Measurements from ENCODE around the gene PASK. TPM values are rescaled to one million over a fixed set of nuclear protein-coding genes. Genes with fewer than 3 reads are reported as not detected.

PASK gene
- total RNA-seq, 1 donor from 2014 or later, result 5.8 TPM

DNA sequence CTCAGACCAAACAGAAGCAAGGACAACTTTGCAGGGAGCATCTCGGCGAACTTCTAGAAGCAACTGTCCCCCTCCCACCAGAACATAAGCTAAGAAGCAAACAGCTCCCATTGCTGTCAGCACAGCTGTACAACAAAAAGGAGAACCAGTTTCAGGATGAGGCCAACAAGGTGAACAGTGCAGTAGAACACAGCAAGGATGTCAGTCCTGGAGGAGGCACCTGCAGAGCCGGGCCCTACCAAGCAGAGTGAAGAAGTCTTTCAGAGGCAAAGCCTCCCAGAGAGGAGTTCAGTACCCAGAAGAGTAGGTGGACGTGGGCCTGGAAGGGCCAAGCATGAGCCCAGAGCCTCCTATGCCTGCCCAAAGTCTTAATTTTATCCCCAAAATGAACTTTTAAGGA, 1.0 kb downstream of the PASK start:
- DNase-seq (ENCODE audit: low read depth in 2 of 2), result no peak

DNA sequence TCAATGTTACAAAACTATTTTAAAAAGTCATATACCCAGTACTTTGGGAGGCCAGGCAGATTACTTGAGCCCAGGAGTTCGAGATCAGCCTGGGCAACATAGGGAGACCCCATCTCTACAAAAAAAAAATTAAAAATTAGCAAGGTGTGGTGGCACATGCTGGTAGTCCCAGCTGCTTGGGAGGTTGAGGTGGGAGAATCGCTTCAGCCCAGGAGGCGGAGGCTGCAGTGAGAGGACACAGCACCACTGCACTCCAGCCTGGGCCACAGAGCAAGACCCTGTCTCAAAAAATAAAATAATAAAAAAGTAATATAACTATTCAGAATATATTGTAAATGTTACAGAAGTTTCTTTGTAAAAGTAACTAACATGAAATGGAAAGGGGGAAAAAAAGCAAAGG, 1.9 kb downstream of the PASK start:
- DNase-seq (ENCODE audit: low read depth in 2 of 2), result no peak

DNA sequence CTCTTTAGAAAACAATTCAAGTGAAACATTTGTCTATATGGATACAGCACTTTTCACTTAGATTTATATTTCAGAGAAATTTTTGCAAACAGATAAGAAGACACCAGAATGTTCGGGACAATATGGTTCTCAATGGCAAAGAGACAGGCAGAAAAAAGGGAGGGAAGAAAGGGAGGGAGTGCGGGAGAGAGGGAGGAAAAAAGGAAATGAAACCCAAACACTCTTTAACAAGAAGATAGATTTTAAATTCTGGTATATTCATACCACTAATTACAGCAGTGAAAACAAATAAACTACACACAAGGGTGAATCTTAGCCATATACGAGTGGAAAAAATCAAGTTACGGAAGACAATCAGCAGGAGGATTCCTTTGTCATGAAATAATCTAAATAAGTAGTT, 3.0 kb downstream of the PASK start:
- DNase-seq (ENCODE audit: low read depth in 2 of 2), result no peak

DNA sequence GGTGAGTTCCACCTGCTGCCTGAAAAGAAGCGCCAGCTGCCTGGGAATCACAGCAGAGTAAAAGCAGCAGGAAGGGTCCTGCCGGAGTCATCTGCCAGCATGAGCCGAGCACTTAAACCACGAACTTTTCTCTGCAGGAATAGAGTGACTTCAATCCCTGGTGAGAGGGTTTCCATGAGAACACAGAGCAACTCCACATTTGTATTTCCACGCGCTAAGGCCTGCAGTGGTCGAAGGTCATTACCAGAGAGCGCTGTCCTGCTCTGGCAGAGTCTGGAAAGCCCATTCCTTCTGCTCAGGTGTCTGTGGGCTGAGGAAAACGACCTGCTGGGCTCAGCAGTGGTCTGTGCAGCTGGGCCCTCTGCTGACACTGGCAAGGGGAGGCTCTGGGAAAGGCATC, 6.7 kb downstream of the PASK start:
- no peak for DNase-seq (ENCODE audit: low read depth in 2 of 2)

DNA sequence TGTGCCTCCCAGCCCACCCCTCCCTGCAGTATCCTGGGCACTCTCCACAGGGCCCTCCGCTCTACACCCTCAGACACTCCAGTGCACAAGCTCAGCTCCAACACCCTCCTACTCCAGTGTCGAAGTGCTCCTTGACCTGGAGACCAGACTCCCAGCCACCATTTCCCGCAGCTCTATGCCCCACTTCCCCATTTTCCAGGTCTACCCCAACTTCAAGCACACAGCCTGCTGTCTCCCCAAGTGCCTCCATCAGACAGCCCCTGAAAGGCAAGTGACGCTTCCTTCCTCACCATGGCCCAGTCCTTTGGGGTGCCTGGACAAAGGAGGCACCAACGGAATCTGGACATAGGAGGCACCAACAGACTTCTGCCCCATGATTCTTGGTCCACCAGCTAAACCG, 7.2 kb downstream of the PASK start:
- no peak for DNase-seq (ENCODE audit: low read depth in 2 of 2)

DNA sequence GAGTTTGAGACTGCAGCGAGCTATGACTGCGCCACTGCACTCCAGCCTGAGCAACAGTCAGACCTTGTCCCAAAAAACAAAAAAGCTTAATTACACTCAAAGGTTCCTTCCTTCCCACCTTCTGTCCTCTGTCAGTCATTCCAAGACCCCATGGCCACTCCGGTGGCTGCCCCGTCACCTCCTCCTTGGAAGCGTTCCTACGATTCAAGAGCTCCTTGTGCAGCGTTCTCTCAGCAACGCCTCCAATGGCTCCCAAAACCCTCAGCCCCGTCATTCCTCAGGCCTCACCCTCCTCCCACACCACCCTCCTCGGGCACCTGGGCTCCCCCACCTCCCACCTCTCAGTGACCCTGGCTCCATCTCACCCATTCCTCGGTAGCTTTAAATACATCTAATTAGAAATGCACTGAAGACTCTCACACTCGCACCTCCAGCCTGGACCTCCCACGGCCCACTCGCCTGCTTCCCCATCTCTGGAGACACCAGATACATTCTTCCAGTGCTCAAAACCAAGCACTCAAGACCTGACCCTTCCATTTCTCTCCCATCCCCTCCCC, 8.0 kb downstream of the PASK start:
- DNase-seq (ENCODE audit: low read depth in 2 of 2), result no peak

DNA sequence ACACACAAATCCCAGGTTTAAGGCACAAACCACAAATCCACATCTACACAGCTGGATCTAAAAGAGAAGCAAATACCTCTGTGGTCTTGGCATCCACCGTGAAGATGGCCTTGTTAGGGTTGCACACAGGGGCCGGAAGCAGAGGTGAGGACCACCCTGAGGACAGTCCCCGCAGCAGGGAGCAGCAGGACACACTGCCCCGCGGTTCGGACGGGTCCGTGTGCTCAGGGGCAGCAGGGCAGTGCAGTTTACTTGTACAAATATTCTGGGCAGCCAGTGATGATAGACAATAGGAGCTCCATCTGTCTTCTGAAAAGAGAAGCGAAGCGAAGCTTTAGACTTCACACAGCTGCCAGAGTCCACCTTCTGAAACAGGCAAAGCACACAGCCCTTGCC, 8.8 kb downstream of the PASK start:
- DNase-seq (ENCODE audit: low read depth in 2 of 2), result no peak

DNA sequence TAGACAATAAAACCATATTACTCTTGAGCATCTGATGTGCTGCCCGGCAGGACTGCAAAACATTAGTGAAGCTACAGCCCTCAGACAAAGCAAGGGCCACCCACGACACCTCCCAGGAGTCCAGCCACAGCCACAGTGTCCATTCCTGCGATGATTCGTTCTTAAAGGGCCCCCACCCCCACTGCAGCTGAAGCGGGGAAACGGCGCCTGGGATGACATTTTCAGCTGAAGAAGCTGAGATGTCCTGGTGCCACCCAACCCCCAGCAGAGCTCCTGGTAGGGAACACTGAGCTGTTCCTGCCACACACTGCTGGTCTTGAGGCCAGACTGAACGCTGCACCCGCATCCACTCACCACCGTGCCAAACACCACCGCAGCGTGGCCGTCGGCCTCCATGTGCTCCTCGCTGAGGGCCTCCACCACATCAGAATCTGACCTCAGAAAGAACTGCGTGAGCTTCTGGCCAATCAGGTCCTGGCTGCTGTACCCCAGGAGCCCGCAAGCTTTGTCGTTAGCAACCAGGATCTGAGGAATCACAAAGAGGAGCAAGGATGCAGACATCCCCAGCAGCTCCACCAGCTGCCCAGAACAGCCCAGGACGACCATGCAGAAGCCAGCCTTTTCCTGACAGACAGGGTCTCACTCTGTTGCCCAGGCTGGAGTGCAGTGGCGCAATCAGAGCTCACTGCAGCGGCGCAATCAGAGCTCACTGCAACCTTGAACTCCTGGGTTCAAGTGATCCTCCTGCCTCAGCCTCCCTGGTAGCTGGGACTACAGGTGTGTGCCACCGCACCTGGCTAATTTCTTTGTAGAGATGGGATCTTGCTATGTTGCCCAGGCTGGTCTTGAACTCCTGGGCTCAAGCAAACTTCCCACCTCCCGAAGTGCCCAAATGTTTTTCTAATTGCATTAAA, 9.5 kb downstream of the PASK start:
- DNase-seq (ENCODE audit: low read depth in 2 of 2), result no peak

DNA sequence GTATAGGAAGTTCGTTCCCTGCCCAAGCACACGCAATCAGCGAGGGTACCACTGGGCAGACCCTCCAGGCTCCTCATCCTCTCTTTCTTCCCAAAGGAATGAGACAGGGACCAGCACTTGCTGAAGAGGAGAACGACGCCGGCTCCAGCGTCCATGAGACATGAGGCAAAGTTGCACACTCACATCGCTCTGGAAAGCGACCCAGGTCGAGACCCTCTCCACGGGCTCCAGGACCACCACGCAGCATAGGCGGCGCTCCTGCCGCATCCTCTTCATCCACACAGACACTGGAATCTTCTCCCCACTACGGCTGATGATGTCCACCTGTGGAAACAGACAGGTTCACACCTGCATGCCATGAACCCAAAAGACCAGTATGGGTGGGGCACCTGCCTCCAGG, 10.8 kb downstream of the PASK start:
- DNase-seq (ENCODE audit: low read depth in 2 of 2), result no peak

DNA sequence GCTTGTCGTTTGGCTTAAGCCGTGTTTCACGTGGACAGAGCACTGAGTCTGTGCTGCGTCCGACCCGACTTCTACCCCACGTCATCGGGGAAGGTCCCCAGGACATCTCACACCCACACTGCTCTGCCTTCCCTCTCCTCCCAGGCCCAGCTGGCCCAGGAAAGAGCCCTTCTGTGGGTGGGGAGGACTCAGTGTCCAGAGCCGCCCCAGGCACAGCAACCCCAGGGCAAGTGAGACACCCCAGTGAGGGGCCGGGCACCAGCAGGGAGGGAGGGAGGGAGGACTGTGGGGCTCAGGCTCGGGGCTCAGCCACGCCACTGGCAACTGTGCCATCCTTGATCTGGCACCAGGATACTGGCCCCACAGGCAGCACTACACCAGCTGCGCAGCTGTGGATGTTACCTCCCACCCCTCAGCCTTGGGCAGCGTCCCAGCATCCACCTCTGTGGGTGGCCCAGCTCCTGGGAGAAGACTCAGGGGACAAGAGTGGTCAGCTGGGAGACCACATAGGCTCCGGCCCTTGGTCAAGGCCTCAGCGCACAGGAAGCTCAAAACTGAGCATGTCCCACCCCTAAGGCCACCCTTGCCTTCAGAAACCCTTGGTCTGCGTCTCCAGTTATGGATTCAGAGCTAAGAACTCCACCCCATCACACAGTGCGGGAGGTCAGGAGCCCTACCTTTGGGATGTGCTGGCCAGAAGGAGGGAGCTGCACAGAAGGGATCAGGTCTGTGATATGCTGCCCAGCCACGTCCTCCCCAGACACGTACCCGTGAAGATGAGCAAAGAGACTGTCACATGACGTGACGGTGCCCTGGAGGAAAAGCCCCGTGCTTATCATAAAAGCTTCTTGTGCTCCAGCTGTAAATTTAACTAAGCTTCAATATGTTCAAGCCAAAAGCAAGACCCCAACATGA, 11.7 kb downstream of the PASK start:
- no peak for DNase-seq (ENCODE audit: low read depth in 2 of 2)

DNA sequence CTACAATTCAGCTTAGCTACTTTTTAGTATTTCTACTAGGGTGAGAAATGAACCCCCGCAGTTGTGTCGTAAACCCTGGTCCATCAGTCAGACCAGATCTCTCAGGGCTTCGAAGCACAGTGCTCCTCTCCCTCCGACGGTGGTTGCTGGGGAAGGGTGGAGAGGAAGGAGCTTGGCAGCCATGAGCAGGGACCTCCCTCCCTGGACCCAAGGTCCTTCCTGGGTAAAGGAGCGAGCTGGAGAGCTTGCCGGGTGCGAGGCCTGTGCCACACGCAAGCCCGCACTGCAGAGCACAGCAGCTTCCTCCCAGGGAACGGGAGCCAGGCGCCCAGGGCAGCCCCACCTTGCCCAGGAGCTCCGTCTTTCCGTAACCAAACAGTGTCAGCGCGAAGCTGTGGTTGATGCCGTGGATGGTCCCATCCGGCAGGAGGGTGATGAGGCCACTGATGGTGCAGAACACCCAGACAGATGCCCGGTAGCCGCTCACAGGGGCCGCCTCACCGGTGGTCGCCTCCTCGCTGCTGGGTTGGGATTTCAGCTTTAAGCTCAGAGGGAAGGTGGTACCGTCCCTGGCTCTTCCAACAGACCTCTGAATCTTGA, 12.5 kb downstream of the PASK start:
- DNase-seq (ENCODE audit: low read depth in 2 of 2), result no peak

DNA sequence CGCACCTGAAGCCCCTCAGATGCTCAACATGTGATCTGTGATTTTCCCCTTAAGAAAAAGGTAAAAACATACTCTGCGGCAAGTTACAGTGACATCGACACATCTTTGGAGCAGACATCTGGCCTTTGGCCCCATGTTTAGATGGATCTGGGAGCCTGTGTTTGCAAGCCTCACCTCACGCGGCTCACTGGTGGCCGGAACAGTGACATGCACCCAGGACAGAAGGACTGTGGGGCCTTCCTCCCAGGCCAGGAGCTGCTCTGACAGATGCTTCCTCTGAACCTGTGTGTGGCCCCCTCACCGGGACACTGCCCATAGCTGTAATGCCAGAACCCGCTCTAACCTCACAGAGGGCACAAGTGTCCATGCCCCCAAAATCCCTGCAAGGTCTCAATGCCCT, 13.1 kb downstream of the PASK start:
- no peak for DNase-seq (ENCODE audit: low read depth in 2 of 2)

DNA sequence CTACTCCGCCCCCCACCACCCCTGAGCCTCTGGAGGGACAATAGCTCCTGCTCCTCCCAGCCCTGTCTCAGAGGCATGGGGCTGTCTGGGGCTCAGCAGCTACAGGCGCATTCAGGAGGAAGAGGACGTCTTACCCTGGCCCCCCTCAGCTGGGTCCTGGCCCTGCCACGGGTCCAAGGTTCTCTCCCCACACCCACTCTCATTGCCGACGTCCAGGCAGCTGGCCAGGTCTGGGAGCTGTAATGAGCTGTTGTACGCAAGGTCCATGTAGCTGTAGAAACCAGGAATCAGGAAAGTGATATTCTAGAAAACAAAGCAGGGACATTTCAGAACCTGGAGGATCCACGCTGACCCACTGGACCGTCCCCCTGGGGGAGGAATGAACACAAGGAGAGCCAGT, 13.5 kb downstream of the PASK start:
- DNase-seq (ENCODE audit: low read depth in 2 of 2), result no peak

DNA sequence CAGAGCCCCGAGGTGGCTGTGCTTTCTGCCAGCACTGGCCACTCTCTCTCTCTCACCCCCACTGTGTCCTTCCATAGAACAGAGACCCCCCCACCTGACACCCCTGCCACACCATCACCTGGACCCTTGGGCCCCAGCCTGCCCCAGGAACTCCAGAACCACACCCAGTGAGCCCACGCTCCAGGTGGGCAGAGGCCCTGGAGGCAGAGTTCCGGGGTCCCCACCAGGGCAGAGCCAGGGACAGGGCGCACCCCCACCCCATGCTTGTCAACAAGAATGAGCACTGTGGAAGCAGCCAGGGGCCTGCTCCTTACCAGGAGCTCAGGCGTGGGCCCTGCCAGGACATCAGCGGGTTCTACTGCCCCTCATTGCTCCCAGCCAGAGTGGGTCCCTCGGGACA, 14.6 kb downstream of the PASK start:
- no peak for DNase-seq (ENCODE audit: low read depth in 2 of 2)

DNA sequence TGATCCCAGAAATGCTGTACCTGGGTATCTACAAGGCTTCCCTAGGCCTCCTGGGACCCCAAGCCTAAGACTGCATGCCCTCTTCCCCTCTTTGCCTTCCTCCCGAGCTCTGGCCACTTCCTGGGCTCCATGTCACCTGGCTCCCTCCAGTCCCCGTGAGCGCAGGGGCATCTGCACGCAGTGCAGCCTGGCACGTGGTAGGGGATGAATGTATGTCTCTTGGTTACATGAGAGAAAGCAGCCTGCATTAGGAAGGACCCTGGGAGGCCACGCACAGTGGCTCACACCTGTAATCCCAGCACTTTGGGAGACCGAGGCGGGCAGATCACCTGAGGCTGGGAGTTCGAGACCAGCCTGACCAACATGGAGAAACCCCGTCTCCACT, 15.8 kb downstream of the PASK start:
- DNase-seq (ENCODE audit: low read depth in 2 of 2), result no peak

DNA sequence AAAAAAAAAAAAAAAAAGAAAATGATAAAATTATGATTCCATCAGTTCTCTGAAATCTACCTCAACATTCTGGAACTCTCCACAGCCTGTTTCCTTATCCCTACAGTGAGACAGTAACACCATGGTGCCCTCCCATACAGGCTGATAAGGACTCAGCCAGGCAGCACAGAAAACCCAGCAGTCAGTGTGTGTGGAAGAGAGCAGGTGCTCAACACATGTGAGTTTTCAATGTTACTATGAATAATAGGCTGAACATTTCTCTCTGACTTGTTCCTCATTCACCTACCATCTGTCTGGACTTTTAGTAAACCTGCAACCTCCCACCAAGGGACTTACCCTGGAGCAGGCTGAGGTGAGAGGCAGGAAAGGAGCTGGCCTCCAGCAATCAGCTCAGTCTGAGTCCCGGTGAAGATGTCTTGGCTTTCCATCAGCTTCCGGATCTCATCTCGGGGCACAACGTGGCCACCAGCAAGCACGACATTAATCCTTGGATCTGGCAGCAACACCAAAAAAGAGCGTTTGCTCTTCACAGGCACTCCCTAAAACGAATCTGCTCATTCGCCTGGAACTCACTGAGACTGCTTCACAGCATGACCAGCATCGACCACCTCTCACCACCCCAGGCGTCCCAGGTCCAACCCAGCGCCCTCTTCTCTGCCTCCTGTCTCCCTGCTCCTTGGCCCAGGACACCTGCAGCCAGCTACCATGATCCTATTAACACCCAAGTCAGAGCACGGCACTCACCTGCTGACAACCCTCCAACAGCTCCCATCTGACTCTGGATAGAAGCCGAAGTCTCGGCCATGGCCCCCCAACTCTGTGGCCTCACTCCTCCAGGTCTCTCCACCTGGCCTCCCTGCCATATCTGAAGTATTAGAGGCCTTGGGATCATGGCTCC, 16.5 kb downstream of the PASK start:
- no peak for DNase-seq (ENCODE audit: low read depth in 2 of 2)

DNA sequence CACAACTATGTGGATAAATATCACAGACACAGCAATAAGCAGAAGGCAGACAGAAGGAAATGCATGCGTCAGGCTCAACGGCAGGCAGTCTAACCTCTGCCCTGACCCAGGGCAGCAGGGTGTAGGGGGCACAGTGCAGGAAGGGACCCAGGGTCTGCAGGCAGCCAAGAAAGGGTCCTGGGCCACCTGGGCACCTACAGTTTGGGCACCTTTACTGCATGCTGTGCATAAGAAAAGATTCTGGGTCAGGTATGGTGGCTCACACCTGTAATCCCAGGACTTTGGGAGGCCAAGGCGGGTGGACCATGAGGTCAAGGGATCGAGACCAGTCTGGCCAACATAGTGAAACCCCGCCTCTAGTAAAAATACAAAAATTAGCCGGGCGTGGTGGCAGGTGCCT, 17.7 kb downstream of the PASK start:
- DNase-seq (ENCODE audit: low read depth in 2 of 2), result no peak

DNA sequence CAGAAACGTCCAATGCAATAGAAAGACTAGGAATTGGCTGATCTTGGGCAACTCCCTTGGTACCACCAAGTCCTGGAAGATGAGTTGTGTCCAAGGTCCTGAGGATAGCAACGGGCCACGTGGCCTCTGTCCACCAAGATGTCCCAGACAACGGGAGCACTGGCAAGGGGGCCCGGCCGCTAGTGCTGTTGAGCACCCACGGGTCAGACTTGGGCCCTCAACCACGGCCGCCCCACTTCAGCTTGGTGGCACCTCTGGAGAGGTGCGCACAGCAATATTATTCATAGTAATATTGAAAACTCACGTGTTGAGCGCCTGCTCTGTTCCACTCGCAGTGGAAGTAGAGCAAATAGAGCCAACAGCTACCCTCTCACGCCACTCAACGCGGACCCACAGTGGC, 19.0 kb downstream of the PASK start:
- no peak for DNase-seq (ENCODE audit: low read depth in 2 of 2)

DNA sequence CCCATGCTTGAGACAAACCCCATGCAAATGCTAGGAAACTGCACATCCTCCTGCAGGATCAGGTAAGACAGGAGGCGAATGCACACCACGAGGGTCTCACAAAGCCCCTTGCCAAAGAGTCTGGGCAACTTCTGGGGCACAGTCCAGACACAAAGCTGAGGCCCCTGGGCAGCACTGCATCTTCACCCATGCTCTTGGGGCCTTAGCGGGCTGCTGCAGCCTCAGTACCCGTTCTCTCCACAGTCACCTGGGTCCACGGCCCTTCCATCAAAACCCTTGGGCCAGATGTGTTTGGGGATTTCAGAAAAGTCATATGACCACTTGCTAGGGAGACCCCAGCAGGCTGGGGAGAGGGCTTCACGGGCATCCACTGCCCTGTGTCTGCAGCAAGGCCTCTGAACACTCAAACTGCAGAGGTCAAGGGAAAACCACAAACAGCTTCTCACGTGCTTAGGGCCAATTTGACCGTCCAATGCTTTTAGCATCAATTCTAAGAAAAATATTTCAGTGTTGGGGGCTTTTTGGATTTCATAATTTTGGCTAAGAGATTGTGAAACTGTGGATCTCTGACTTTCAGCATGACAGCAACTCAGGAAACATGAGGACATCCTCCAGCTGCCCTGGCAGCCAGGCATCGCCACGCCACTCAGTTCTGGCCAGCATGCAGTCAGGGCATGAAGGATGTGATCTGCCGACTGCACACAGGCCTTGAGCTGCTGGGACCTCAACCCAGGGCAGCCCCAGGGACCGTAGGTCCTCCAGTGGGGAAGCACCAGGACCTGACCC, 20.0 kb downstream of the PASK start:
- DNase-seq (ENCODE audit: low read depth in 2 of 2), result no peak

DNA sequence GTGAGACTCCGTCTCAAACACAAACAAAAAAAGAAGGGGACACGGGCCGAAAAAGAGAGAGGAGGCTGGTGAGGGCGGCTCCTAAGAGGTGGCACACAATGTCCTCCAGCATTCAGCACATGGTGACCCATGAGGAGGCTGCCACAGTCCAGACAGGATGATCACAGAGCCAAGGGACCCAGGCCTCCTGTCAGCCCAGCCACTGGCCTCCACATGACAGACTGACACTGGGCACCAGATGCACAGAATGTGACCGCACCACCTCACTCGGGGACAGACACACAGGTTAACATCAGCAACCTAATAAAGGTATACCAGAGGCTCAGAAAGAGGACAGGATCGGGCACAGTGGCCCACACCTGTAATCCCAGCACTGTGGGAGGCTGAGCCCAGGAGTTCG, 21.0 kb downstream of the PASK start:
- DNase-seq (ENCODE audit: low read depth in 2 of 2), result no peak
